K562 (cell line): ENCODE results near the gene CYB5R3. TPM values are rescaled to one million over a fixed set of nuclear protein-coding genes. Genes with fewer than 3 reads are reported as not detected.

Experiments
- ATAC-seq: fragments of 200-7000 bp; cut with Tn5 transposase; 3 replicates; pipeline ENCODE4 v1.9.1; 2020; ENCODE audit warnings: moderate library complexity
- BruUV-seq: library from RNA; stranded (reverse); fragments of 400-500 nt; replicated peaks from 2 replicates; lab custom pipeline; 2021; lab: Mats Ljungman, UMichigan
- CTCF ChIA-PET: fragments of 300-600 bp; formaldehyde crosslinking; extraction: SDS; loops from one replicate; lab custom pipeline; 2021; ENCODE audit warnings: low intra/inter-chr PET ratio; lab: Yijun Ruan, JAX
- POLR2A ChIA-PET: fragments of 300-600, 350-650 bp; sonication (Branson Sonifier 250); formaldehyde crosslinking; extraction: SDS; loops from one replicate; lab custom pipeline; 2021; ENCODE audit warnings: antibody characterized with exemption, inconsistent platforms; lab: Yijun Ruan, JAX
- DNase-seq, 4 experiments: peaks; one replicate each; pipeline versions ENCODE4 v3.0.0 to v3.0.0-alpha.2; 2011 to 2018; ENCODE audit warnings: low spot score in 3 of 4, mixed read lengths in 3 of 4; ENCODE audit errors: extremely low read depth in 1 of 4
- FAIRE-seq: peaks from 2 replicates; lab custom pipeline; 2011; peaks lifted over from hg19 to GRCh38; lab: Jason Lieb, UNC
- H2AFZ ChIP-seq: 2 replicates; pipeline ENCODE4 v1.6.0; 2011; ENCODE audit warnings: low read depth, low read length, control low read depth, inconsistent platforms
- H3K27ac ChIP-seq: fragments of 200-600 bp; 3 replicates; pipeline ENCODE4 v1.8.0; 2011; ENCODE audit warnings: low read depth, mild to moderate bottlenecking, control low read depth, inconsistent platforms, low read length, moderate library complexity, mixed read lengths; ENCODE audit errors: extremely low read depth
- H3K27me3 ChIP-seq, 2 experiments: fragments of 300-600 bp in 1 of 2; 2 replicates in 1 of 2; 3 replicates in 1 of 2; pipeline versions ENCODE4 v1.6.0 to v1.8.0; 2011; ENCODE audit warnings: inconsistent platforms in 2 of 2, low read length in 2 of 2, mild to moderate bottlenecking in 1 of 2, mixed read lengths in 1 of 2, moderate library complexity in 1 of 2; ENCODE audit not compliant: control insufficient read depth in 2 of 2, insufficient read depth in 2 of 2
- H3K36me3 ChIP-seq: fragments of 300-600 bp; 3 replicates; pipeline ENCODE4 v1.8.0; 2011; ENCODE audit warnings: mild to moderate bottlenecking, low read length, inconsistent platforms; ENCODE audit not compliant: control insufficient read depth, insufficient read depth
- H3K4me1 ChIP-seq, 2 experiments: fragments of 200-600 bp in 1 of 2; replicated peaks in 1 of 2; 2 replicates in 1 of 2; 3 replicates in 1 of 2; pipeline versions ENCODE4 v1.5.1 to v1.8.0; 2011; ENCODE audit warnings: inconsistent platforms in 2 of 2, low read length in 2 of 2, mild to moderate bottlenecking in 1 of 2, mixed read lengths in 1 of 2, moderate library complexity in 1 of 2; ENCODE audit not compliant: control insufficient read depth in 2 of 2, insufficient read depth in 2 of 2
- H3K4me2 ChIP-seq: 2 replicates; pipeline ENCODE4 v1.6.1; 2011; ENCODE audit warnings: low read length, control low read depth, inconsistent platforms, mixed read lengths; ENCODE audit not compliant: insufficient read depth
- H3K4me3 ChIP-seq: fragments of 200-600 bp; sonication (generic), shearing (Covaris generic); 2 replicates; pipeline ENCODE4 v1.5.1; 2016; ENCODE audit warnings: control low read depth, inconsistent platforms
- H3K79me2 ChIP-seq: fragments of 200-600 bp; 3 replicates; pipeline ENCODE4 v1.8.0; 2011; ENCODE audit warnings: low read length, inconsistent platforms; ENCODE audit not compliant: control insufficient read depth, insufficient read depth
- H3K9ac ChIP-seq, 2 experiments: 2 replicates each; pipeline versions ENCODE4 v1.6.0 to v1.6.1; 2011; ENCODE audit warnings: low read depth in 2 of 2, low read length in 2 of 2, control low read depth in 1 of 2, inconsistent platforms in 1 of 2, mild to moderate bottlenecking in 1 of 2, mixed read lengths in 1 of 2; ENCODE audit not compliant: insufficient read depth in 1 of 2
- H3K9me1 ChIP-seq: one replicate; pipeline ENCODE4 v1.6.0; 2011; ENCODE audit warnings: inconsistent platforms, mild to moderate bottlenecking, low read length, moderate library complexity; ENCODE audit not compliant: control insufficient read depth, insufficient read depth
- H3K9me3 ChIP-seq: replicated peaks from 2 replicates; pipeline ENCODE4 v1.5.1; 2011; ENCODE audit warnings: low read depth, low read length, inconsistent platforms; ENCODE audit not compliant: control insufficient read depth, insufficient read depth
- H4K20me1 ChIP-seq: replicated peaks from 2 replicates; pipeline ENCODE4 v1.6.1; 2011; ENCODE audit warnings: low read length, inconsistent platforms, mixed read lengths; ENCODE audit not compliant: control insufficient read depth, insufficient read depth
- ASH1L ChIP-seq: fragments of 450-650 bp; IDR thresholded peaks from 2 replicates; pipeline ENCODE4 v1.6.1; 2018; ENCODE audit warnings: borderline replicate concordance, mild to moderate bottlenecking, low read depth; ENCODE audit not compliant: partially characterized antibody
- HDAC6 ChIP-seq: IDR thresholded peaks from 2 replicates; pipeline ENCODE4 v1.6.1; 2012; ENCODE audit warnings: low read depth, mild to moderate bottlenecking, control low read depth, inconsistent platforms, low read length, moderate library complexity
- NFIC ChIP-seq: fragments of 450-650 bp; IDR thresholded peaks from 2 replicates; pipeline ENCODE4 v1.6.1; 2017; ENCODE audit warnings: mild to moderate bottlenecking, inconsistent platforms
- RAD21 ChIP-seq, 2 experiments: fragments of 250-450 bp in 1 of 2; fragments of 450-650 bp in 1 of 2; sonication (Bioruptor Pico) in 1 of 2; formaldehyde crosslinking in 1 of 2; IDR thresholded peaks in 1 of 2; conservative IDR thresholded peaks in 1 of 2; 2 replicates each; pipeline versions ENCODE4 v1.4.0 to v1.8.0; 2020 to 2022; ENCODE audit warnings: mild to moderate bottlenecking in 2 of 2, moderate library complexity in 1 of 2
- RBFOX2 ChIP-seq: fragments of 200-400 bp; formaldehyde crosslinking; IDR thresholded peaks from 2 replicates; pipeline ENCODE4 v1.6.1; 2017; ENCODE audit warnings: low read depth, mild to moderate bottlenecking, low read length, moderate library complexity
- SMARCA5 ChIP-seq: fragments of 450-650 bp; IDR thresholded peaks from 2 replicates; pipeline ENCODE4 v1.6.1; 2016
- SRSF9 ChIP-seq: fragments of 200-400 bp; formaldehyde crosslinking; IDR thresholded peaks from 2 replicates; pipeline ENCODE4 v1.6.1; 2017; ENCODE audit warnings: low read depth, low read length, borderline replicate concordance
- ZNF316 ChIP-seq: fragments of 450-650 bp; IDR thresholded peaks from 2 replicates; pipeline ENCODE4 v1.6.1; 2016
- WGBS: fragments of 100-300 bp; shearing (Covaris generic); methylation state at CpG from one replicate; pipeline ENCODE4 v1.1.6; 2016; ENCODE audit warnings: low coverage, mixed read lengths; ENCODE audit not compliant: insufficient coverage; ENCODE audit errors: missing lambda C conversion rate; 5-methylcytosine and 5-hydroxymethylcytosine counted together
- in situ Hi-C: fragments of 300-500 bp; cut with MboI; formaldehyde crosslinking; loops from 4 replicates; pipeline ENCODE4 v1.15.0; 2018; ENCODE audit warnings: inconsistent platforms, mixed read lengths
- intact Hi-C: fragments of 100-400 bp; cut with micrococcal nuclease; formaldehyde crosslinking; loops from 2 replicates; pipeline ENCODE4 v1.14.2; 2022
- polyA plus RNA-seq, 8 experiments: library from polyadenylated mRNA; depleted of rRNA in 4 of 8; stranded (reverse) in 5 of 8; unstranded in 3 of 8; fragments of >200 nt; fragmentation: Nextera tagmentation in 2 of 8; fragmentation: Illumina TruSeq in 1 of 8; extraction: Ambion mirVana in 2 of 8; extraction: Trizol in 1 of 8; gene quantifications; 2 replicates each; pipeline versions ENCODE4 v1.2.1 to v1.2.3, GENCODE V29; 2011 to 2014; ENCODE audit warnings: inconsistent platforms in 1 of 8, missing spikeins in 1 of 8
- total RNA-seq, 7 experiments: library from RNA; depleted of rRNA in 6 of 7; stranded (reverse); fragments of >200 nt in 6 of 7; fragmentation: Illumina TruSeq in 2 of 7; extraction: Trizol in 2 of 7; gene quantifications; 2 replicates each; pipeline versions ENCODE4 v1.2.1 to v1.2.3, GENCODE V29; 2011 to 2021; ENCODE audit warnings: low replicate concordance in 1 of 7
- TF ChIP-seq, protein P1 (sequence below): sonication (generic); formaldehyde crosslinking; IDR thresholded peaks from 2 replicates; pipeline ENCODE4 v1.8.0; 2022; ENCODE audit warnings: missing genetic modification reagents, mild to moderate bottlenecking, borderline replicate concordance
- TF ChIP-seq, protein P2 (sequence below), 2 experiments: fragments of 450-650 bp; IDR thresholded peaks; 2 replicates each; pipeline ENCODE4 v1.6.1; 2016
- TF ChIP-seq, protein P3 (sequence below): IDR thresholded peaks from 2 replicates; pipeline ENCODE4 v1.6.1; 2016; ENCODE audit warnings: missing genetic modification characterization, missing compliant biosample characterization
- TF ChIP-seq, protein P4 (sequence below): IDR thresholded peaks from 2 replicates; pipeline ENCODE4 v1.6.1; 2011; ENCODE audit not compliant: insufficient read length; ENCODE audit errors: extremely low read depth

The CYB5R3 gene
- total and polyA plus RNA-seq, 9 of the 15 experiments (the other 6 are each of a cell fraction or from before 2014, with no cell fraction given) = 1.4 to 66.8 (median 23.4) TPM

DNA sequence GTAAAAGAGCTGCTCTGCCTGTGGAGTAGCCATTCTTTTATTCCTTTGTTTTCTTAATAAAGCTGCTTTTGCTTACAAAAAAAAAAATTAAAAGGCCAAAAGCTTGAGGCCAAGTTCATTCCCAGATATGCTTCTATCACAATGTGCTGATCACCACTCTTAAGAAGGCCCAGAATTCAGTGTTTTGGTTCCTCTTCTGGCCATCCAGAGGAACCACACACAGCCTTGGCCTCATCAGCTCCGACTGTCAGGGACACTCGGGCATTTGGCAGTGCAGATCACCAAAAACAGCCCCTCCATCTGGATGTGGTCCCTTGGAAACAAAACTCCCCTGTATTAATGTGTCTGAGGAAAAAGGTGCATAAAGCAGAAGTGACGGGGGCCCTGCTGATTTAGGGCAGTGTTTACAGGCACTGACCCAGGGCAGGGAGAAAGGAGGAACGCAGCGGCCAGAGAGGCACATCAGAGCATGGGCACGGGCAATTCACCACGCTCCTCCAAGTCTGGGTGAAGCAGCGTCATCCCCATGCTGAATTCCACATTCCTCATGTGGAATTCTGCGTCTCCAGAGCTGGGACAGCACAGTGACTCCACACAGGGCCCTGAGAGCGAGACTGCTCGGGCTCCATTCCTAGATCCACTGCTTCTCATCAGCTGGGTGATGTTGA, 52.2 kb downstream of the CYB5R3 start:
- Histone ChIP-seq H3K27me3 (no peaks in the 10 kb centered on the region), H4K20me1 (no peaks in the 10 kb centered on the region; the same call in 1 of the 2 replicates), H3K9me3 (no peaks in the 10 kb centered on the region), H3K36me3 (peaks cover 79% of the 10 kb centered on the region; the same call in 2 of the 3 replicates), H3K4me2 (no peak overlapping the region), H3K4me1 (no peaks in the 10 kb centered on the region), H3K27ac (no peak overlapping the region), H3K4me3 (no peak overlapping the region), H2AFZ (no peak overlapping the region), H3K9me1 (no peaks in the 10 kb centered on the region), H3K79me2 (no peaks in the 10 kb centered on the region; the same call in 2 of the 3 replicates), H3K9ac (no peak overlapping the region)
- ChIA-PET CTCF (no interaction called here), POLR2A (interaction anchor here (0.7 to 4.8 kb wide), 4 partner anchors 12 to 630 kb away, joined by 3 to 31 read pairs (median 10); partner anchors contain the start of gene POLDIP3)
- in situ Hi-C loops = no loop called here
- 90% methylated on average over 8 of the region's 11 CpGs for WGBS
- FAIRE-seq = no peak
- intact Hi-C loops = no loop called here
- no TSS peak for BruUV-seq
- TF ChIP-seq, protein P1, sequence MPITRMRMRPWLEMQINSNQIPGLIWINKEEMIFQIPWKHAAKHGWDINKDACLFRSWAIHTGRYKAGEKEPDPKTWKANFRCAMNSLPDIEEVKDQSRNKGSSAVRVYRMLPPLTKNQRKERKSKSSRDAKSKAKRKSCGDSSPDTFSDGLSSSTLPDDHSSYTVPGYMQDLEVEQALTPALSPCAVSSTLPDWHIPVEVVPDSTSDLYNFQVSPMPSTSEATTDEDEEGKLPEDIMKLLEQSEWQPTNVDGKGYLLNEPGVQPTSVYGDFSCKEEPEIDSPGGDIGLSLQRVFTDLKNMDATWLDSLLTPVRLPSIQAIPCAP (CRISPR knock-in tag) = no peak
- TF ChIP-seq HDAC6 (no peak), SRSF9 (no peak), RBFOX2 (no peak), ASH1L (no peak), ZNF316 (no peak), RAD21 (CRISPR knock-in tag; conservative IDR thresholded peaks at IDR 0.05 in 1 of 2, IDR thresholded peaks at IDR 0.05 in 1 of 2) (no peak), NFIC (no peak), SMARCA5 (no peak)
- TF ChIP-seq, protein P2, sequence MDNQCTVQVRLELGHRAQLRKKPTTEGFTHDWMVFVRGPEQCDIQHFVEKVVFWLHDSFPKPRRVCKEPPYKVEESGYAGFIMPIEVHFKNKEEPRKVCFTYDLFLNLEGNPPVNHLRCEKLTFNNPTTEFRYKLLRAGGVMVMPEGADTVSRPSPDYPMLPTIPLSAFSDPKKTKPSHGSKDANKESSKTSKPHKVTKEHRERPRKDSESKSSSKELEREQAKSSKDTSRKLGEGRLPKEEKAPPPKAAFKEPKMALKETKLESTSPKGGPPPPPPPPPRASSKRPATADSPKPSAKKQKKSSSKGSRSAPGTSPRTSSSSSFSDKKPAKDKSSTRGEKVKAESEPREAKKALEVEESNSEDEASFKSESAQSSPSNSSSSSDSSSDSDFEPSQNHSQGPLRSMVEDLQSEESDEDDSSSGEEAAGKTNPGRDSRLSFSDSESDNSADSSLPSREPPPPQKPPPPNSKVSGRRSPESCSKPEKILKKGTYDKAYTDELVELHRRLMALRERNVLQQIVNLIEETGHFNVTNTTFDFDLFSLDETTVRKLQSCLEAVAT (IDR thresholded peaks at IDR 0.05) = no peak
- TF ChIP-seq, protein P3, sequence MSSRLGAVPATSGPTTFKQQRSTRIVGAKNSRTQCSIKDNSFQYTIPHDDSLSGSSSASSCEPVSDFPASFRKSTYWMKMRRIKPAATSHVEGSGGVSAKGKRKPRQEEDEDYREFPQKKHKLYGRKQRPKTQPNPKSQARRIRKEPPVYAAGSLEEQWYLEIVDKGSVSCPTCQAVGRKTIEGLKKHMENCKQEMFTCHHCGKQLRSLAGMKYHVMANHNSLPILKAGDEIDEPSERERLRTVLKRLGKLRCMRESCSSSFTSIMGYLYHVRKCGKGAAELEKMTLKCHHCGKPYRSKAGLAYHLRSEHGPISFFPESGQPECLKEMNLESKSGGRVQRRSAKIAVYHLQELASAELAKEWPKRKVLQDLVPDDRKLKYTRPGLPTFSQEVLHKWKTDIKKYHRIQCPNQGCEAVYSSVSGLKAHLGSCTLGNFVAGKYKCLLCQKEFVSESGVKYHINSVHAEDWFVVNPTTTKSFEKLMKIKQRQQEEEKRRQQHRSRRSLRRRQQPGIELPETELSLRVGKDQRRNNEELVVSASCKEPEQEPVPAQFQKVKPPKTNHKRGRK (tag) = no peak
- TF ChIP-seq, protein P4, sequence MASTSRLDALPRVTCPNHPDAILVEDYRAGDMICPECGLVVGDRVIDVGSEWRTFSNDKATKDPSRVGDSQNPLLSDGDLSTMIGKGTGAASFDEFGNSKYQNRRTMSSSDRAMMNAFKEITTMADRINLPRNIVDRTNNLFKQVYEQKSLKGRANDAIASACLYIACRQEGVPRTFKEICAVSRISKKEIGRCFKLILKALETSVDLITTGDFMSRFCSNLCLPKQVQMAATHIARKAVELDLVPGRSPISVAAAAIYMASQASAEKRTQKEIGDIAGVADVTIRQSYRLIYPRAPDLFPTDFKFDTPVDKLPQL = no peak
- ATAC-seq = no peak
- no peak for DNase-seq
